Activated naive CD4-positive, alpha-beta T cell (primary cell): ENCODE results near the gene PLEKHS1.

Source experiments
- DNase-seq, 4 experiments: peaks; one replicate each; lab custom pipeline; 2025; lab: John Stamatoyannopoulos, UW

The PLEKHS1 gene

GRCh38 chr10:113751181-113751732 lies at the start of gene PLEKHS1:
Gene PLEKHS1, plus strand, starts transcription at chr10:113751682. Its CDS starts 3,596 bp downstream, at chr10:113755278.
- DNase-seq: no peak

- no peak for DNase-seq
These were observed 46.7 kb upstream of the PLEKHS1 start for GRCh38 chr10:113704637-113705343.

- DNase-seq: no peak
These were observed 46.2 kb upstream of the PLEKHS1 start for GRCh38 chr10:113705344-113705652.

GRCh38 chr10:113706623-113707022 lies 44.9 kb upstream of the PLEKHS1 start:
- DNase-seq: no peak

GRCh38 chr10:113708640-113709039 lies 42.8 kb upstream of the PLEKHS1 start:
- no peak for DNase-seq

- DNase-seq: no peak
These were observed 42.2 kb upstream of the PLEKHS1 start for GRCh38 chr10:113709221-113709838.

- no peak for DNase-seq
These were observed 40.3 kb upstream of the PLEKHS1 start for GRCh38 chr10:113711142-113711541.

- DNase-seq: no peak
These were observed 39.5 kb upstream of the PLEKHS1 start for GRCh38 chr10:113712024-113712423.

- no peak for DNase-seq
These were observed 38.5 kb upstream of the PLEKHS1 start for GRCh38 chr10:113712755-113713639.

- no peak for DNase-seq
These were observed 37.9 kb upstream of the PLEKHS1 start for GRCh38 chr10:113713640-113713982.

- DNase-seq: no peak
These were observed 35.2 kb upstream of the PLEKHS1 start for GRCh38 chr10:113716109-113716910.

GRCh38 chr10:113718969-113719822 lies 32.3 kb upstream of the PLEKHS1 start:
- DNase-seq: no peak

GRCh38 chr10:113720386-113720785 lies 31.1 kb upstream of the PLEKHS1 start:
- DNase-seq: no peak

GRCh38 chr10:113732160-113732881 lies 19.2 kb upstream of the PLEKHS1 start:
- DNase-seq: no peak

GRCh38 chr10:113732966-113733365 lies 18.5 kb upstream of the PLEKHS1 start:
- DNase-seq: no peak

- no peak for DNase-seq
These were observed 17.8 kb upstream of the PLEKHS1 start for GRCh38 chr10:113733635-113734034.

- no peak for DNase-seq
These were observed 15.6 kb upstream of the PLEKHS1 start for GRCh38 chr10:113735913-113736312.

GRCh38 chr10:113736576-113736975 lies 14.9 kb upstream of the PLEKHS1 start:
- DNase-seq: no peak

- DNase-seq: no peak
These were observed 12.5 kb upstream of the PLEKHS1 start for GRCh38 chr10:113739031-113739430.

GRCh38 chr10:113739577-113739976 lies 11.9 kb upstream of the PLEKHS1 start:
- no peak for DNase-seq
